Nephron (organoid): ENCODE data around the gene DNAJB1.

Experiments
- H3K27ac Mint-ChIP-seq, 3 experiments: 2 replicates each; pipeline ENCODE4 v1.8.0; 2020; ENCODE audit warnings: mixed read lengths in 3 of 3, mild to moderate bottlenecking in 2 of 3, moderate library complexity in 1 of 3
- H3K27me3 Mint-ChIP-seq: 2 replicates; pipeline ENCODE4 v1.8.0; 2021; ENCODE audit warnings: low read depth, mild to moderate bottlenecking, moderate library complexity, mixed read lengths
- H3K36me3 Mint-ChIP-seq: 2 replicates; pipeline ENCODE4 v1.8.0; 2020; ENCODE audit warnings: low read depth, mixed read lengths
- H3K4me1 Mint-ChIP-seq: 2 replicates; pipeline ENCODE4 v1.8.0; 2020; ENCODE audit warnings: mixed read lengths
- H3K4me3 Mint-ChIP-seq, 3 experiments: 2 replicates each; pipeline ENCODE4 v1.8.0; 2020; ENCODE audit warnings: mild to moderate bottlenecking in 3 of 3, mixed read lengths in 3 of 3, moderate library complexity in 2 of 3
- H3K9me3 Mint-ChIP-seq: 2 replicates; pipeline ENCODE4 v1.8.0; 2020; ENCODE audit warnings: mixed read lengths
- TF ChIP-seq, protein P1 (sequence below), 3 experiments: fragments of 200-600 bp; sonication (generic); IDR thresholded peaks; one replicate each; pipeline ENCODE4 v1.5.0; 2021; ENCODE audit warnings: antibody characterized with exemption in 3 of 3; ENCODE audit not compliant: unreplicated experiment in 3 of 3

Gene DNAJB1

GRCh38 chr19:14514215-14514863 lies 3.9 kb downstream of the DNAJB1 start:
- H3K4me3 Mint-ChIP-seq, result peak overlapping the region; percentile 88 to 98 (median 95)
- H3K4me1 Mint-ChIP-seq, result peaks cover 47% of the 10 kb centered on the region
- H3K27ac Mint-ChIP-seq, result peak overlapping the region; percentile 40 to 82 (median 80)
- peaks cover 30% of the 10 kb centered on the region for H3K36me3 Mint-ChIP-seq
- H3K27me3 Mint-ChIP-seq, result no peaks in the 10 kb centered on the region
- TF ChIP-seq, protein P1, sequence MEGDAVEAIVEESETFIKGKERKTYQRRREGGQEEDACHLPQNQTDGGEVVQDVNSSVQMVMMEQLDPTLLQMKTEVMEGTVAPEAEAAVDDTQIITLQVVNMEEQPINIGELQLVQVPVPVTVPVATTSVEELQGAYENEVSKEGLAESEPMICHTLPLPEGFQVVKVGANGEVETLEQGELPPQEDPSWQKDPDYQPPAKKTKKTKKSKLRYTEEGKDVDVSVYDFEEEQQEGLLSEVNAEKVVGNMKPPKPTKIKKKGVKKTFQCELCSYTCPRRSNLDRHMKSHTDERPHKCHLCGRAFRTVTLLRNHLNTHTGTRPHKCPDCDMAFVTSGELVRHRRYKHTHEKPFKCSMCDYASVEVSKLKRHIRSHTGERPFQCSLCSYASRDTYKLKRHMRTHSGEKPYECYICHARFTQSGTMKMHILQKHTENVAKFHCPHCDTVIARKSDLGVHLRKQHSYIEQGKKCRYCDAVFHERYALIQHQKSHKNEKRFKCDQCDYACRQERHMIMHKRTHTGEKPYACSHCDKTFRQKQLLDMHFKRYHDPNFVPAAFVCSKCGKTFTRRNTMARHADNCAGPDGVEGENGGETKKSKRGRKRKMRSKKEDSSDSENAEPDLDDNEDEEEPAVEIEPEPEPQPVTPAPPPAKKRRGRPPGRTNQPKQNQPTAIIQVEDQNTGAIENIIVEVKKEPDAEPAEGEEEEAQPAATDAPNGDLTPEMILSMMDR (IDR thresholded peaks at IDR 0.05; ENCODE audit: unreplicated experiment in 3 of 3), result no peak
- no peaks in the 10 kb centered on the region for H3K9me3 Mint-ChIP-seq

- no peaks in the 10 kb centered on the region for H3K9me3 Mint-ChIP-seq
- no peak overlapping the region for H3K4me3 Mint-ChIP-seq
- H3K36me3 Mint-ChIP-seq, result peaks cover 30% of the 10 kb centered on the region
- TF ChIP-seq, protein P1 (IDR thresholded peaks at IDR 0.05; ENCODE audit: unreplicated experiment in 3 of 3), result no peak
- peaks cover 42% of the 10 kb centered on the region for H3K4me1 Mint-ChIP-seq
- no peaks in the 10 kb centered on the region for H3K27me3 Mint-ChIP-seq
- no peak overlapping the region for H3K27ac Mint-ChIP-seq
Measured at GRCh38 chr19:14512406-14512961, 5.7 kb downstream of the DNAJB1 start.

DNA sequence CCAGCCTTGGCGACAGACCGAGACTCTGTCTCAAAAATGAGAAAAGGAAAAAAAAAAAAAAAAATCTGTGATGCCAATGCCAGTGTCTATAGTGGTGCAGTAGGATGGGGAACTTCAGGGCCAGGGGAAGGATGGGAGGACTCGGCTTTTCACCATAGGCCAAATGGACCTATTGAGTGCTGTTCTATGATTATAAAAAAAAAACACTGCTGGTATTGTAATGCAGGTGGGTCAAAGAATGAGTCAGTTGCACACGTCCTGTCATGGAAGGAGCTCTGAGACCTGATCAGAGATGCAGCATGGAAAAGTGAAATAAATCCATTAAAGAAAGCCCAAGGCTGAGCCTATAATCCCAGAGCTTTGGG lies 7.0 kb downstream of the DNAJB1 start:
- Mint-ChIP-seq H3K4me1 (peaks cover 31% of the 10 kb centered on the region), H3K4me3 (peak overlapping the region in 1 of 3 experiments; percentile 37), H3K36me3 (peaks cover 24% of the 10 kb centered on the region), H3K27me3 (no peaks in the 10 kb centered on the region), H3K9me3 (no peaks in the 10 kb centered on the region), H3K27ac (peak overlapping the region in 2 of 3 experiments; percentile 75 to 82)
- TF ChIP-seq, protein P1 (IDR thresholded peaks at IDR 0.05; ENCODE audit: unreplicated experiment in 3 of 3), result no peak

- H3K4me1 Mint-ChIP-seq, result peaks cover 31% of the 10 kb centered on the region
- H3K36me3 Mint-ChIP-seq, result peaks cover 18% of the 10 kb centered on the region
- no peaks in the 10 kb centered on the region for H3K27me3 Mint-ChIP-seq
- peak overlapping the region in 2 of 3 experiments; percentile 75 to 82 for H3K27ac Mint-ChIP-seq
- no peaks in the 10 kb centered on the region for H3K9me3 Mint-ChIP-seq
- peak overlapping the region in 2 of 3 experiments; percentile 37 to 52 for H3K4me3 Mint-ChIP-seq
- TF ChIP-seq, protein P1 (IDR thresholded peaks at IDR 0.05; ENCODE audit: unreplicated experiment in 3 of 3), result no peak
Measured at GRCh38 chr19:14510311-14511228, 7.6 kb downstream of the DNAJB1 start.

DNA sequence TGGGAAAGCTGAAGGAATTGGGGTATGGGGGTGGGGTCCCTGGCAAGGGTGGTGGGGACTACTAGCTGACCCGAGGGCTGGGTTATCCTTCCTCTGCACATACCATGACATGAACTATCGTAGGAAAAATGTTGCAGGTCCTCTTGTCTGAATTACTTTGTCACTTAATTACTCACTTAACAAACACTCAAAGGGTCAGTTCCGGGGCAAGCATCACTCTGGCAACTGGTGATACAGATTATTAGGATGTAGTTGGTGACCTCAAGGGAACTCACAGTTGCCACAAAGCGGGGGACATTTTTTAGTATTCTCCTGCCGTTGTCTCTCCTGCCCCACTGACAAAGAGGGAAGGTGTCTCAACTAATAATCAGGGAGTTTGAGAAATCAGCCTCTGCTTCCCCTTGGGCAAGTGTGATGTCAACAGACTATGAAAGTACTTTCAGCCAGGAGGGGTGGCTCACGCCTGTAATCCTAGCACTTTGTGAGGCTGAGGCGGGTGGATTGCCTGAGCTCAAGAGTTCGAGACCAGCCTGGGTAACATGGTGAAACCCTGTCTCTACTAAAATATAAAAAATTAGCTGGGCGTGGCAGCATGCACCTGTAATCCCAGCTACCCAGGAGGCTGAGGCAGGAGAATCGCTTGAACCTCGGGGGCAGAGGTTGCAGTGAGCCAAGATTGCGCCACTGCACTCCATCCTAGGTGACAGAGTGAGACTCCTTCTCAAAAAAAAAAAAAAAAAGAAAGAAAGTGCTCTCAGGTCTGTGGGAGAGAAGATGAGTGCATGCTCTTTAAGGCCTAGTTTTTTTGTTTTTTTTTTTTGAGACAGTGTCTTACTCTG lies 10.3 kb downstream of the DNAJB1 start:
- Mint-ChIP-seq H3K4me3 (no peak overlapping the region), H3K27me3 (peaks cover 3% of the 10 kb centered on the region), H3K4me1 (peaks cover 22% of the 10 kb centered on the region), H3K9me3 (no peaks in the 10 kb centered on the region), H3K27ac (peak overlapping the region in 2 of 3 experiments; percentile 60 to 79), H3K36me3 (no peaks in the 10 kb centered on the region)
- TF ChIP-seq, protein P1 (IDR thresholded peaks at IDR 0.05; ENCODE audit: unreplicated experiment in 3 of 3), result no peak
